Measurements from ENCODE around the gene MCF2L.
"Not testable (repeated sequence)": the region's sequence is repeated elsewhere in the genome, so short reads cannot be mapped to it uniquely, and the experiment has no call there.

MCF2L gene

GRCh38 chr13:113093580-113094409, 124.8 kb downstream of the MCF2L start:
- H3K27ac ChIP-seq (ENCODE audit: low read depth in 2 of 2, low read length in 2 of 2): no peak overlapping the region
- no peaks in the 10 kb centered on the region for H3K9me3 ChIP-seq (ENCODE audit: control insufficient read depth in 2 of 2, low read length in 2 of 2)
- no peak overlapping the region for H3K9ac ChIP-seq (ENCODE audit: low read depth in 1 of 2, low read length in 2 of 2)
- H3K36me3 ChIP-seq (ENCODE audit: control insufficient read depth in 2 of 2, insufficient read depth in 2 of 2, low read length in 2 of 2): peaks cover 0 to 6% of the 10 kb centered on the region in 2 donors
- no peak overlapping the region for H3K4me3 ChIP-seq (ENCODE audit: low read length in 2 of 2)
- no peaks in the 10 kb centered on the region for H3K27me3 ChIP-seq (ENCODE audit: control insufficient read depth in 2 of 2, insufficient read depth in 2 of 2, low read length in 2 of 2)
- no peaks in the 10 kb centered on the region for H3K4me1 ChIP-seq (ENCODE audit: control insufficient read depth in 2 of 2, insufficient read depth in 2 of 2, low read length in 2 of 2)

- no peak overlapping the region for H3K9ac ChIP-seq (ENCODE audit: low read depth in 1 of 2, low read length in 2 of 2)
Observed at GRCh38 chr13:113094410-113094800, 125.4 kb downstream of the MCF2L start.

GRCh38 chr13:113095146-113096051, 126.4 kb downstream of the MCF2L start:
- H3K9me3 ChIP-seq (ENCODE audit: control insufficient read depth in 2 of 2, low read length in 2 of 2): no peaks in the 10 kb centered on the region
- H3K9ac ChIP-seq (ENCODE audit: low read depth in 1 of 2, low read length in 2 of 2): no peak overlapping the region
- H3K4me3 ChIP-seq (ENCODE audit: low read length in 2 of 2): no peak overlapping the region
- no peaks in the 10 kb centered on the region for H3K36me3 ChIP-seq (ENCODE audit: control insufficient read depth in 2 of 2, insufficient read depth in 2 of 2, low read length in 2 of 2)
- H3K4me1 ChIP-seq (ENCODE audit: control insufficient read depth in 2 of 2, insufficient read depth in 2 of 2, low read length in 2 of 2): no peaks in the 10 kb centered on the region
- H3K27me3 ChIP-seq (ENCODE audit: control insufficient read depth in 2 of 2, insufficient read depth in 2 of 2, low read length in 2 of 2): no peaks in the 10 kb centered on the region
- H3K27ac ChIP-seq (ENCODE audit: low read depth in 2 of 2, low read length in 2 of 2): no peak overlapping the region

More at GRCh38 chr13:113094410-113094800, 125.4 kb downstream of the MCF2L start:
- Histone ChIP-seq H3K4me1 (ENCODE audit: control insufficient read depth in 2 of 2, insufficient read depth in 2 of 2, low read length in 2 of 2) (no peaks in the 10 kb centered on the region), H3K27ac (ENCODE audit: low read depth in 2 of 2, low read length in 2 of 2) (no peak overlapping the region), H3K27me3 (ENCODE audit: control insufficient read depth in 2 of 2, insufficient read depth in 2 of 2, low read length in 2 of 2) (no peaks in the 10 kb centered on the region), H3K36me3 (ENCODE audit: control insufficient read depth in 2 of 2, insufficient read depth in 2 of 2, low read length in 2 of 2) (peaks cover 0 to 5% of the 10 kb centered on the region in 2 donors), H3K4me3 (ENCODE audit: low read length in 2 of 2) (no peak overlapping the region), H3K9me3 (ENCODE audit: control insufficient read depth in 2 of 2, low read length in 2 of 2) (no peaks in the 10 kb centered on the region)

- no peak overlapping the region for H3K4me3 ChIP-seq (ENCODE audit: low read length in 2 of 2)
- no peaks in the 10 kb centered on the region for H3K27me3 ChIP-seq (ENCODE audit: control insufficient read depth in 2 of 2, insufficient read depth in 2 of 2, low read length in 2 of 2)
- H3K9me3 ChIP-seq (ENCODE audit: control insufficient read depth in 2 of 2, low read length in 2 of 2): no peaks in the 10 kb centered on the region
- no peaks in the 10 kb centered on the region for H3K36me3 ChIP-seq (ENCODE audit: control insufficient read depth in 2 of 2, insufficient read depth in 2 of 2, low read length in 2 of 2)
- H3K9ac ChIP-seq (ENCODE audit: low read depth in 1 of 2, low read length in 2 of 2): no peak overlapping the region
- no peaks in the 10 kb centered on the region for H3K4me1 ChIP-seq (ENCODE audit: control insufficient read depth in 2 of 2, insufficient read depth in 2 of 2, low read length in 2 of 2)
- no peak overlapping the region for H3K27ac ChIP-seq (ENCODE audit: low read depth in 2 of 2, low read length in 2 of 2)
Observed at GRCh38 chr13:113096052-113096744, 127.2 kb downstream of the MCF2L start.

- Histone ChIP-seq H3K36me3 (ENCODE audit: control insufficient read depth in 2 of 2, insufficient read depth in 2 of 2, low read length in 2 of 2) (no peaks in the 10 kb centered on the region), H3K4me1 (ENCODE audit: control insufficient read depth in 2 of 2, insufficient read depth in 2 of 2, low read length in 2 of 2) (no peaks in the 10 kb centered on the region), H3K4me3 (ENCODE audit: low read length in 2 of 2) (no peak overlapping the region), H3K27ac (ENCODE audit: low read depth in 2 of 2, low read length in 2 of 2) (no peak overlapping the region), H3K9me3 (ENCODE audit: control insufficient read depth in 2 of 2, low read length in 2 of 2) (no peaks in the 10 kb centered on the region), H3K27me3 (ENCODE audit: control insufficient read depth in 2 of 2, insufficient read depth in 2 of 2, low read length in 2 of 2) (no peaks in the 10 kb centered on the region), H3K9ac (ENCODE audit: low read depth in 1 of 2, low read length in 2 of 2) (no peak overlapping the region)
Observed at GRCh38 chr13:113096745-113097305, 127.8 kb downstream of the MCF2L start.

DNA sequence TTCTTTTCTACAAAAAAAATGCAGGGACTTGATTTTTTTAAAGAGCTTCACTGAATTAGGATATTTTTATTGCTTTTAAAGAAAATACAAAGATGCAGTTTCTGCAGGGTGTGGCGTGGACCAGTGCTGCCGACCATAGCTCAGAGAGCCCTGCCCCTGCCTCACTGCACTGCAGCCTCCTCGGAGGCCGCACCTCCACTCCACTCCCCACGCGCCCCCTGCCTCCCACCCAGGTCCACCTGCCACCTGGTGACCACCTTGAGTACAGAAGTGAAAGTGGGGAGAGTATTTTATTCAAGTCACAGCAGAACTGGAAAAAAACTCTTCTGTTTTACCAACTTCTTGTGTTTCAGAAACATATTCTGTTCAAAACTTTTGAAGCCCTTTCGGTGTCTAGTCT, 128.6 kb downstream of the MCF2L start:
- no peaks in the 10 kb centered on the region for H3K27me3 ChIP-seq (ENCODE audit: control insufficient read depth in 2 of 2, insufficient read depth in 2 of 2, low read length in 2 of 2)
- no peak overlapping the region for H3K9ac ChIP-seq (ENCODE audit: low read depth in 1 of 2, low read length in 2 of 2)
- H3K4me1 ChIP-seq (ENCODE audit: control insufficient read depth in 2 of 2, insufficient read depth in 2 of 2, low read length in 2 of 2): no peaks in the 10 kb centered on the region
- no peak overlapping the region for H3K27ac ChIP-seq (ENCODE audit: low read depth in 2 of 2, low read length in 2 of 2)
- no peaks in the 10 kb centered on the region for H3K9me3 ChIP-seq (ENCODE audit: control insufficient read depth in 2 of 2, low read length in 2 of 2)
- H3K36me3 ChIP-seq (ENCODE audit: control insufficient read depth in 2 of 2, insufficient read depth in 2 of 2, low read length in 2 of 2): no peaks in the 10 kb centered on the region
- H3K4me3 ChIP-seq (ENCODE audit: low read length in 2 of 2): no peak overlapping the region

- Histone ChIP-seq H3K4me3 (ENCODE audit: low read length in 2 of 2) (no peak overlapping the region), H3K9me3 (ENCODE audit: control insufficient read depth in 2 of 2, low read length in 2 of 2) (no peaks in the 10 kb centered on the region), H3K9ac (ENCODE audit: low read depth in 1 of 2, low read length in 2 of 2) (no peak overlapping the region), H3K4me1 (ENCODE audit: control insufficient read depth in 2 of 2, insufficient read depth in 2 of 2, low read length in 2 of 2) (no peaks in the 10 kb centered on the region), H3K27me3 (ENCODE audit: control insufficient read depth in 2 of 2, insufficient read depth in 2 of 2, low read length in 2 of 2) (no peaks in the 10 kb centered on the region), H3K36me3 (ENCODE audit: control insufficient read depth in 2 of 2, insufficient read depth in 2 of 2, low read length in 2 of 2) (no peaks in the 10 kb centered on the region), H3K27ac (ENCODE audit: low read depth in 2 of 2, low read length in 2 of 2) (no peak overlapping the region)
Observed at GRCh38 chr13:113098162-113098732, 129.2 kb downstream of the MCF2L start.

DNA sequence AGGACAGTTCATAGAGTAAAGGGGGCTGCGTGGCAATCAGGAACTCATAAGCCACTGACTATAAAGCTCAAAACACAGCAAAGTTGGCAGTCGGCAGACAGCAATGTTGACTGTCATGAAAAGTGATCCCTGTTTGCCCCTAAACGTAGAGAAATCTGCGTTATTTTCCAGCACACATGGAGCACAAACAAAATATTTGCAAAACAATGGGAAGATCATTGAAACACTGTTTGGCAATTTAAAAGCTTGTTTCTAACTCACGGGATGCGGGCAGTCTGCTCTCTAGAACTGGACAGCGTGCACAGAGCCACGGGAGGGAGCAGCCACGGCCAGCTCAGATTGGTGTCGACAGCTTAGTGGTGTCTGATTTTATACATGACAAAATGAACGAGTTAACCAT, 130.1 kb downstream of the MCF2L start:
- Histone ChIP-seq H3K9me3 (ENCODE audit: control insufficient read depth in 2 of 2, low read length in 2 of 2) (no peaks in the 10 kb centered on the region), H3K27ac (ENCODE audit: low read depth in 2 of 2, low read length in 2 of 2) (no peak overlapping the region)

DNA sequence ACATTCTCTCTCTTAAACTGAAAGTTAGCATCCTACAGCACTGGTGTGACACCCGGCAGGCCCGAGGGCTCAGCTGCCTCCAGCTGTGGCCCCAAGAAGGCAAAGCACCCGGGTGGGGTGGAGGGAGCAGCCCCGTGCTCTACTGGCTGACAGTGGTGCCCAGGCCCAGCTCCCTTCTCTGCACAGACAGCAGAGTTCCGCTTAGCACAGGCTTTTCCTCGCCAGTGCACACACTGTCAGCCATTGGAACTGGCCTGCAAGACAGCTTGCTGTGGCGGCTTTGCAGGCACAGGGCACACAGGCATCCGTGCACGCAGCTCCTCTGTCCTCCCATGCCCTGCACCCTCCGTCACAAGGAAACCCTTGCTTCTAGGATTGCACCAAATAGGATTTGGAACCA, 133.3 kb downstream of the MCF2L start:
- H3K27ac ChIP-seq (ENCODE audit: low read depth in 2 of 2, low read length in 2 of 2); H3K4me3 ChIP-seq (ENCODE audit: low read length in 2 of 2); H3K4me1 ChIP-seq (ENCODE audit: control insufficient read depth in 2 of 2, insufficient read depth in 2 of 2, low read length in 2 of 2); H3K9me3 ChIP-seq (ENCODE audit: control insufficient read depth in 2 of 2, low read length in 2 of 2); H3K36me3 ChIP-seq (ENCODE audit: control insufficient read depth in 2 of 2, insufficient read depth in 2 of 2, low read length in 2 of 2); H3K27me3 ChIP-seq (ENCODE audit: control insufficient read depth in 2 of 2, insufficient read depth in 2 of 2, low read length in 2 of 2); H3K9ac ChIP-seq (ENCODE audit: low read depth in 1 of 2, low read length in 2 of 2): not testable (repeated sequence)

More for the DNA sequence above, 130.1 kb downstream of the MCF2L start:
- Histone ChIP-seq H3K4me1 (ENCODE audit: control insufficient read depth in 2 of 2, insufficient read depth in 2 of 2, low read length in 2 of 2) (no peaks in the 10 kb centered on the region), H3K4me3 (ENCODE audit: low read length in 2 of 2) (no peak overlapping the region), H3K9ac (ENCODE audit: low read depth in 1 of 2, low read length in 2 of 2) (no peak overlapping the region), H3K27me3 (ENCODE audit: control insufficient read depth in 2 of 2, insufficient read depth in 2 of 2, low read length in 2 of 2) (no peaks in the 10 kb centered on the region), H3K36me3 (ENCODE audit: control insufficient read depth in 2 of 2, insufficient read depth in 2 of 2, low read length in 2 of 2) (no peaks in the 10 kb centered on the region)

Measured in mucosa of rectum (tissue), 2 donors.